ENCODE results near the gene RFTN1.

RFTN1 gene

GRCh38 chr3:16352428-16352827 is 161.1 kb downstream of the RFTN1 start:
- no peak for DNase-seq

- peak; percentile 59 for DNase-seq
Measured at GRCh38 chr3:16350597-16351318, 162.7 kb downstream of the RFTN1 start.

DNA sequence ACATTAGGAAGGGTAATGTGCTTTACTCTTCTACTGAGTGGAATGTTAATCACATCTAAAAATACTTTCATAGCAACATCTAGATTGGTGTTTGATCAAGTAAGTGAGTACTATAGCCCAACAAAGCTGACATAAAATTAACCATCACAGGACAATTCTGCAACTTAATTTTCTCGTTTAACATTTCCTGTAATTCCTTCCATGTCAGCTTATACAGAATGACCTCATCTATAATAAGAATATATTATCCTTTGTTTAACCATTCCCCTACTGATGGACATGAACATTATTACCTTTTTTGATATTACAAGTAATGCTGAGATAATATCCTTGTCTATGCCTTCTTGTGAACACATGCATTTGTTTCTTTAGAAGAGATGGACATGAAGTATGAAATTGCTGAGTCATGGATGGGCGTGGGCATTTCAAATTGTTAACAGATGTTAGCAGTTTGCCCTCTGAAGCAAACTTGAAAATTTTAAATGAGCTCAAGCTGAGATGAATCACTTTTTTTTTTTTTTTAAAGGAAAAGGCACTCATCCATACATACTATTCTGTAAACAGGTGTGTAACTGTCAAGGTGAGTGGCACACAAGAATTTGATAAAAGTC is 163.4 kb downstream of the RFTN1 start:
- peak; percentile 84 for DNase-seq

- no peak for DNase-seq
Measured at GRCh38 chr3:16347548-16347947, 166.0 kb downstream of the RFTN1 start.

DNA sequence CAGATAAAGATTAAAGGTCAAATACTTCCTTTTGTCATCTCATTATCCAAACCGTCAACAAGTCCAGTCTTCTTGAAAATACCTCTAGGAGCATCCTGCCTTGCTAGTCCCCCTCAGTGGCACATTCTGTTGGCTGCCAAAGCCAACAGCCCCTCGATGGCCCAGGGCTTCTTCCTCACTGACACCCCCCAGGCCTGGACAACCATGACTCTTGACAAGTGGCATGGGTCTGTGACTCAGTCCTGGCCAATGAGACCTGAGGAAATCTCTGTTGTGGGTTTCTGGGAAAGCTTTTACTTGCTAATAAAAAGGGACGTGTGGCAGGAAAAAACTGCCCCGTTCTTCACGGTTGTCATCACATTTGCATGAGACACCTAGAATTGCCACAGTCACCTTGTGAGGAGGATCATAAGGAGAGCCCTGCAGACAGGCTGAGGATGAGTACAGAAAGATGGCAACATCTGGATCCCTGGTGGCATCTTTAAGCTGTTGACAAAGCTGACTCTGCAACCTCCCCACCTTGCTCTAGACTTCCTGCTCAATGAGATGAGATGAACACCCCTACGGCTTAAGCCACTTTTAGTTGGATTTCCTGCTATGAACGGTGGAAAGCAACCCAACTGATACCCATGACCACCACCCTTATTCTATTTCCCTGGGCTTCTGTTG is 167.0 kb downstream of the RFTN1 start:
- DNase-seq, result no peak

DNA sequence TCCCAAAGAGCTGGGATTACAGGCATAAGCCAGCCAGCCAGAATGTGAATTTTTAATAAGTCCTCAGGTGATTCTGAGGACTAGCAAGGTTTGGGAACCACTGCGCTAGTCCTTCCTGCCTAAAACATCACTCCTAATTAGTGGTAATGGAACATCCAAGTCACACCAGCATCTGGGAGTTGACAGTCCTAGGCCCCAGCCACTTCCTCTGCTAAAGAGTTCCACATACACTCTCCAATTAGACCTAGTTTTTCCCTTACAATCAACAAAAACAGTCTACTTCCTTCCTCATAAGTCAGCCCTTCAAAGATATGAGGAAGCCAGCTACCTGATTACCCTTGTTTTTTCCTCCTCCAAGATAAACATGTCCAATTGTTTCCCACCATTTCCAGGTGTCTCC is 170.4 kb downstream of the RFTN1 start:
- no peak for DNase-seq

- peak; percentile 94 for DNase-seq
Measured at GRCh38 chr3:16338999-16339398, 174.5 kb downstream of the RFTN1 start.

GRCh38 chr3:16337856-16338540 is 175.5 kb downstream of the RFTN1 start:
- DNase-seq, result no peak

DNA sequence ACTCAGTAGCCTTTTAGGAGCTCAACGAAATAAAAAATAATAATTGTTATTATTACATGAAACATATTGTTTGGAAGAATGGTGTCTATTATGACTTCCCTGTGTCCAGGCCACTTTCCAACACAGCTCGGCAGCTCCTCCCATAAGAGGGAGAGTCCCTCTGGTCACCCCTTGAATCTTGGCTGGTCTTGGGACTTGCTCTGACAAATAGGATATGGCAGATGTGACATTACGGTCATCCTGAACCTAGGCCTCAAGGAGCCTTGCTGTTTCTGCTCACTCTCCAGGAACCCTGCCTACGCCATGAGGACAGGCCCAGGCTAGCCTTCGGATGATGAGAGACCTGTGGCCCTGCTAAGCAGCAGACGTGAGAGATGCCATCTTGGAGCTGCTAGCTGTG is 176.7 kb downstream of the RFTN1 start:
- no peak for DNase-seq

GRCh38 chr3:16335772-16336645 is 177.5 kb downstream of the RFTN1 start:
- DNase-seq, result no peak

GRCh38 chr3:16335333-16335732 is 178.2 kb downstream of the RFTN1 start:
- no peak for DNase-seq

DNA sequence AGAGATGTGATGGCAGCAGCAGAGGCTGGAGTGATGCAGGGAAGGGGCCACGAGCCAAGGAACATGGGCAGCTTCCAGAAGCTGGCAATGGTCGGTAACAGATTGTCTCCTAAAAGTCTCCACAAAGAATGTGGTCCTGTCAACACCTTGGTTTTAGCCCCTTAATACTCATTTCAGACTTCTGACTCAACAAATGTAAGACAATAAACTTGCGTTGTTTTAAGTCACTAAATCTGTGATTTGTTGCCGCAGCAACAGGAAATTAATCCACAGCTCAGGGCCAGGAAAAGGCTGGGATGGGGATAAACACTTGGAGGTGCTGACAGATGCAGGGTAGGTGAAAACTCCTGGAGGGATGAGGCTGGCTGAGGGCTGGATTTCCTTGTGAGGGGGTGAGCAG is 178.6 kb downstream of the RFTN1 start:
- peak; percentile 78 for DNase-seq

- DNase-seq, result peak; percentile 84
Measured at GRCh38 chr3:16332904-16333426, 180.5 kb downstream of the RFTN1 start.

DNA sequence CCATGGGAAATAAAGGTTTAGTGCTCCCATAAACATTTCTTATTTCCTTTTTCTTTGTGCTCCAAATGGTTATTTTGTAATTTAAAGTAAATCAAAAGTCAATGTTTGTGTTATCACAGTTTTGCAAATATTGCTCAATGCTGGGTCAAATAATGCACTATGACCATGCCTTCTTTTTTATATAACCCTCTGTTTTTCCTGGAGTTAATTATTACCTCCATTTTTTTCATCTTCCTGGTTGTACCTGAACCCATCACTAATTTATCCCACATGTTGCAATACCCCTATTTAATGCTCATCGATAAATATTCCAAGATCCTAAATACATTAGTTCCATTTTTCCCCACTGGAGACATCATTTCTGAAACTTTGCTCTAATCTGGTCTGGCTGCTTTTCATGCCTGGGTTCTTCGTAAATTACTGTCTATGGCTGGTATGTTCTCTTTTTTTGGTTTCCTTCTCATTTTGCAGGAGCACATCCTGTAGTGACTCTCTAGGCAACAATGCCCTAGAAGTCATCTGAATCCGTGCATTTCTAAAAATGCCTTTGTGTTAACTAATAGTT is 182.1 kb downstream of the RFTN1 start:
- DNase-seq, result no peak

- no peak for DNase-seq
Measured at GRCh38 chr3:16330351-16330750, 183.1 kb downstream of the RFTN1 start.

- no peak for DNase-seq
Measured at GRCh38 chr3:16329826-16330129, 183.7 kb downstream of the RFTN1 start.

DNA sequence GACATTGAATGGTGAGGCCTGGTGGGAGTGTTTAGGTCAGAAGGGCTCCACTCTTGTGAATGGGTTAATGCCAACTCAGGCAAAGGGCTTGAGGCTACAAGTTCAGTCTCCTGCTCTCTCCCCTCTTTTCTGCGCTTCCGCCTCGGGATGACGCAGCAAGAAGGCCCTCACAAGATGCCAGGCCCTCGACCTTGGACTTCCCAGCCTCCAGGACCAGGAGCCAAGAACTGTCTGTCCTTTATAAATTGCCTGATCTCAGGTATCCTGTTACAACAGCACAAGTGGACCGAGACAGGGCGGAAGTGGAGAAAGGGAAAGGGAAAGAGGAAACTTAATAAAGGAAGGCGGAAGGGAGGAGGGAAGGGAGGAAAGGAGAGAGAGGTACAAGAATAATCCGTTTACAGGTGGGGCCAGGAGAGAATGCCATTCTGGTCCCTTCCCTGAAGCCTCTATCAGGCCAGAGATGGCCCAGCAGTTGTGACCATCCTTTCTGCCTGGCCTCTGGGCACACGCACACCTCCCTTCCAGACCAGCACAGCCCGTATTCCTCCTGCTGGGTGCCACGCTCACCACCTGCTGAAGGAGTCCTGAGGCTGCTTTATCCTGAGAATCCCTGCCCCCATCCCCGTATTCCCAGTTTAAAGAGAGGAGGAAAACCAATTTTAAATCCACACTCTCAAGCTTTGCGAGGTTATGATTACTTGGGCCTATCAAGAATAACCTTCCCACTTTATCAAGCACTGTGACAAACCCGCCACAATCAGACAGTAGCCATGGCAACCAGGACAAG is 184.3 kb downstream of the RFTN1 start:
- no peak for DNase-seq

DNA sequence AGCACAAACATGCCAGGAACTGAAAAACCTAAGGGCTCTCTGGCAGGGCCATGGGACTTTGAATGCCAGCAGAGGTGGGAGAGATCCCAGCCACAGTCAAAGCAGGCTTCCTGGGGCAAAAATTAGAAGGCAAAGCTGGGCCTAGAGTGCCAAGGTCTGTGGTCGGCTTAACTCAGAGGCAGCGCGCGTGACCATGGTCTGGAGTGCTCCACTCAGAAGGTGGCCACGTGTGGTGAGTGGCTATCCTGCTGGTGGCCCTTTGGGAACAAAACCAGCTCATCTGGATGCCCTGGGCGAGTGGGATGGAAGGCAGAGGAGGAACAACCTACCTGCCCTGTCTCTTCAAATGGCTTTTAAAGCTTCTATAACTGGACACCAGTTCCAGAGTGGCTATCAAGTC is 185.4 kb downstream of the RFTN1 start:
- no peak for DNase-seq

DNA sequence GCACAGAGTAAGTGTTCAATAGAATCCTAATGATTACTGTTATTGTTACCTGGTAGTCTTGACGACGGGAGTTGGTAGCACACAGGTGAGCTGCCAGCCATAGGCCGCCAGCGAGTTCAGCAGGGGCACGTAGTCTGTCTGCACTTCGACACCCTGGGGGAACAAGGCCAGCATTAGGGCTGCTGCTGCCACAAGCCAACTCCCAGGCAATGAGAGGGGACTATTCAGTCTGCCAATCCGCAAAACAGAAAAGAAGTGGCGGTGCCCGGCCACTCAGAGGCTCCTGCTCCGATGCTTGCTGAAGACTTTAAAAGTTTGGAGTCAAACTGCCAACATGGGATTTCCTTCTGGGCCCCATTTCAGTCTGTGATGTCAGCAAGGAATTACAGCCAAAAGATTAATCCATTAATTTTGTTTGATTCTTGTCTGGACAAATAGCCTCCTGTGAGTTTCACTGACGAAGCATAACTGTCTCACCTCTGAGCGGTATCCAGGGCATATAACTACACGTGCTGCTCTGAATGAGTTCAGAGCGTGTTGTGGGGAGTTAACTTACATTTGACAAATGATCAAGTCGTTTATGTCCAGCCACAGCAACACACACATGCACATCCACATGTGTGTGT is 186.7 kb downstream of the RFTN1 start:
- no peak for DNase-seq

- no peak for DNase-seq
Measured at GRCh38 chr3:16325850-16326249, 187.6 kb downstream of the RFTN1 start.

DNA sequence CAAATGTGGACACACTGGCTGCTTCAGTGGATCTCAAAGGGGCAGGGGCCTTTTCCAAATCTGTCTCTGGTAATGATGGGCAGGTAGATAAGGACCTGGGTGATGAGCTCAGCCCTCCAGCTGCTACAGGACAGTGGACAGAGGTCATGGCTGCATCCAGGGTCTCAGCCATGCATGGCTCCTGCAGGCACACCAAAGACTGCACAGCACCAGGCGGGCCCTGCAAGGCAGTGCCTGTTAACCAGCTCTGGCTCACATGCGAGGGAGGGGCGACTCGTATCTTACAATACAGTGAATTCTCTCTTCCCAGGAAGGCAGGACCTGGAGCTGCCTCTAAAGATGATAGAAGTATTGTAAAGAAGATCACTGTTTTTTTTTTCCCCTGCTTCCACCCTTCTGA is 189.8 kb downstream of the RFTN1 start:
- no peak for DNase-seq

Measured in fibroblast of skin of scalp (primary cell).